IMR-90 (cell line): ENCODE measurements around the gene EGR2. TPM values are rescaled to one million over a fixed set of nuclear protein-coding genes. Genes with fewer than 3 reads are reported as not detected.
A peak's percentile ranks its signal among the peaks of the same experiment; 100 is the strongest.

ENCODE experiments used
- ATAC-seq: fragments of 200-7000 bp; cut with Tn5 transposase; 2 replicates; pipeline ENCODE4 v1.9.1; 2020; ENCODE audit warnings: low read depth, mild to moderate bottlenecking, moderate library complexity
- BruUV-seq: library from RNA; stranded (reverse); fragments of 400-500 nt; replicated peaks from 2 replicates; lab custom pipeline; 2021; lab: Mats Ljungman, UMichigan
- CTCF ChIA-PET: fragments of 300-600 bp; formaldehyde crosslinking; extraction: SDS; loops from one replicate; lab custom pipeline; 2021; ENCODE audit warnings: antibody characterized with exemption; lab: Yijun Ruan, JAX
- POLR2A ChIA-PET: fragments of 300-600 bp; sonication (Branson Sonifier 250); formaldehyde crosslinking; loops from one replicate; lab custom pipeline; 2022; ENCODE audit warnings: antibody characterized with exemption; ENCODE audit not compliant: unreplicated experiment; lab: Charles Lee
- DNase-seq: peaks from one replicate; pipeline ENCODE4 v3.0.0; 2013
- H2AFZ ChIP-seq: replicated peaks from 2 replicates; pipeline ENCODE3; 2013; ENCODE audit warnings: low read length, mild to moderate bottlenecking; ENCODE audit not compliant: poor library complexity
- H2AK5ac ChIP-seq: 2 replicates; pipeline ENCODE4 v1.6.1; 2013; ENCODE audit warnings: low read depth, low read length, inconsistent platforms
- H2AK9ac ChIP-seq: replicated peaks from 2 replicates; pipeline ENCODE3; 2013; ENCODE audit warnings: mild to moderate bottlenecking, low read depth, low read length, moderate library complexity; ENCODE audit not compliant: poor library complexity
- H2BK120ac ChIP-seq: 2 replicates; pipeline ENCODE4 v1.6.1; 2013; ENCODE audit warnings: low read depth, low read length, inconsistent platforms
- H2BK15ac ChIP-seq: 3 replicates; pipeline ENCODE4 v1.6.1; 2013; ENCODE audit warnings: low read depth, low read length, inconsistent platforms
- H2BK20ac ChIP-seq: 2 replicates; pipeline ENCODE4 v1.6.1; 2013; ENCODE audit warnings: low read depth, mild to moderate bottlenecking, inconsistent platforms, low read length, moderate library complexity
- H2BK5ac ChIP-seq: 2 replicates; pipeline ENCODE4 v1.6.1; 2013; ENCODE audit warnings: mild to moderate bottlenecking, low read depth, low read length, inconsistent platforms; ENCODE audit not compliant: poor library complexity, severe bottlenecking
- H3K14ac ChIP-seq: replicated peaks from 2 replicates; pipeline ENCODE4 v1.6.1; 2013; ENCODE audit warnings: low read depth, low read length, inconsistent platforms
- H3K18ac ChIP-seq: 2 replicates; pipeline ENCODE4 v1.6.1; 2013; ENCODE audit warnings: low read depth, low read length, control low read depth
- H3K23ac ChIP-seq: 2 replicates; pipeline ENCODE4 v1.6.1; 2013; ENCODE audit warnings: low read depth, low read length, inconsistent platforms
- H3K27ac ChIP-seq: 2 replicates; pipeline ENCODE4 v1.5.1; 2013; ENCODE audit warnings: mild to moderate bottlenecking, control low read depth, low read length; ENCODE audit not compliant: insufficient read depth
- H3K27me3 ChIP-seq: 2 replicates; pipeline ENCODE4 v1.6.1; 2013; ENCODE audit warnings: low read length; ENCODE audit not compliant: control insufficient read depth, insufficient read depth
- H3K36me3 ChIP-seq: 2 replicates; pipeline ENCODE4 v1.6.1; 2013; ENCODE audit warnings: low read length, mixed read lengths; ENCODE audit not compliant: control insufficient read depth, insufficient read depth
- H3K4ac ChIP-seq: 2 replicates; pipeline ENCODE4 v1.6.1; 2013; ENCODE audit warnings: low read depth, low read length, inconsistent platforms
- H3K4me1 ChIP-seq: 2 replicates; pipeline ENCODE4 v1.6.1; 2013; ENCODE audit warnings: low read length, mixed read lengths; ENCODE audit not compliant: control insufficient read depth, insufficient read depth
- H3K4me2 ChIP-seq: 2 replicates; pipeline ENCODE4 v1.6.1; 2013; ENCODE audit warnings: low read depth, mild to moderate bottlenecking, control low read depth, low read length, moderate library complexity
- H3K4me3 ChIP-seq: 2 replicates; pipeline ENCODE4 v1.5.1; 2013; ENCODE audit warnings: low read depth, mild to moderate bottlenecking, control low read depth, low read length, moderate library complexity; ENCODE audit not compliant: insufficient read depth
- H3K56ac ChIP-seq: 2 replicates; pipeline ENCODE4 v1.6.1; 2013; ENCODE audit warnings: low read length, inconsistent platforms; ENCODE audit not compliant: insufficient read depth; ENCODE audit errors: extremely low read depth
- H3K79me1 ChIP-seq, 2 experiments: 2 replicates each; pipeline ENCODE4 v1.6.1; 2013; ENCODE audit warnings: low read length in 2 of 2, inconsistent platforms in 1 of 2, low read depth in 1 of 2
- H3K9ac ChIP-seq: 2 replicates; pipeline ENCODE4 v1.6.1; 2013; ENCODE audit warnings: low read depth, low read length, control low read depth
- H3K9me1 ChIP-seq: 2 replicates; pipeline ENCODE4 v1.6.1; 2013; ENCODE audit warnings: low read length, inconsistent platforms; ENCODE audit not compliant: insufficient read depth
- H3K9me3 ChIP-seq: 2 replicates; pipeline ENCODE4 v1.6.1; 2013; ENCODE audit warnings: low read length; ENCODE audit not compliant: control insufficient read depth, insufficient read depth
- H4K20me1 ChIP-seq: 2 replicates; pipeline ENCODE4 v1.6.1; 2013; ENCODE audit warnings: low read length, inconsistent platforms; ENCODE audit not compliant: insufficient read depth
- H4K5ac ChIP-seq: 2 replicates; pipeline ENCODE4 v1.6.1; 2013; ENCODE audit warnings: mild to moderate bottlenecking, low read depth, low read length, control low read depth
- H4K8ac ChIP-seq, 2 experiments: 2 replicates each; pipeline ENCODE4 v1.6.1; 2013; ENCODE audit warnings: low read depth in 2 of 2, low read length in 2 of 2, control low read depth in 1 of 2, inconsistent platforms in 1 of 2
- H4K91ac ChIP-seq: 2 replicates; pipeline ENCODE4 v1.6.1; 2013; ENCODE audit warnings: low read depth, low read length, inconsistent platforms; ENCODE audit not compliant: insufficient read depth
- BHLHE40 ChIP-seq: fragments of 150-350 bp; IDR thresholded peaks from 2 replicates; pipeline ENCODE4 v1.6.1; 2016; ENCODE audit warnings: mild to moderate bottlenecking, low read depth, low read length
- CEBPB ChIP-seq: IDR thresholded peaks from 2 replicates; pipeline ENCODE4 v1.6.1; 2012; ENCODE audit warnings: low read depth, low read length, improper control_type of control experiment
- CTCF ChIP-seq: conservative IDR thresholded peaks from 2 replicates; pipeline ENCODE4 v1.5.1; 2012; ENCODE audit warnings: mild to moderate bottlenecking, low read depth, low read length, improper control_type of control experiment
- MAZ ChIP-seq: IDR thresholded peaks from 2 replicates; pipeline ENCODE4 v1.6.1; 2012; ENCODE audit warnings: low read depth, mild to moderate bottlenecking, low read length, improper control_type of control experiment, moderate library complexity, borderline replicate concordance
- POLR2A ChIP-seq: IDR thresholded peaks from 2 replicates; pipeline ENCODE4 v1.6.1; 2012; ENCODE audit warnings: mild to moderate bottlenecking, low read depth, low read length
- RAD21 ChIP-seq: IDR thresholded peaks from 2 replicates; pipeline ENCODE4 v1.6.1; 2012; ENCODE audit warnings: low read length, improper control_type of control experiment
- RCOR1 ChIP-seq: IDR thresholded peaks from 2 replicates; pipeline ENCODE4 v1.6.1; 2012; ENCODE audit warnings: mild to moderate bottlenecking, low read length, improper control_type of control experiment; ENCODE audit not compliant: insufficient replicate concordance
- SMC3 ChIP-seq: fragments of 150-350 bp; IDR thresholded peaks from 2 replicates; pipeline ENCODE4 v1.6.1; 2016; ENCODE audit warnings: low read depth, mild to moderate bottlenecking, antibody characterized with exemption, low read length, moderate library complexity
- USF2 ChIP-seq: fragments of 150-350 bp; IDR thresholded peaks from 2 replicates; pipeline ENCODE4 v1.6.1; 2017; ENCODE audit warnings: mild to moderate bottlenecking, antibody characterized with exemption, low read length, low read depth
- WGBS, 2 experiments: methylation state at CpG; one replicate each; pipeline versions ENCODE4 v1.1.5 to v1.1.7; 2013; ENCODE audit warnings: missing lambda C conversion rate in 2 of 2; ENCODE audit not compliant: insufficient read length in 1 of 2; ENCODE audit errors: extremely low coverage in 2 of 2; 5-methylcytosine and 5-hydroxymethylcytosine counted together
- dilution Hi-C: fragments of 300-500 bp; cut with HindIII; formaldehyde crosslinking; loops from one replicate; pipeline ENCODE4 v1.14.3; 2018; ENCODE audit warnings: low sequenced_read_pairs; ENCODE audit not compliant: unreplicated experiment
- in situ Hi-C: fragments of 300-500 bp; cut with MboI; formaldehyde crosslinking; loops from 3 replicates; pipeline ENCODE4 v1.14.3; 2019; ENCODE audit warnings: low sequenced_read_pairs, inconsistent platforms, mixed read lengths
- intact Hi-C: fragments of 100-400 bp; cut with micrococcal nuclease; formaldehyde crosslinking; loops from 2 replicates; pipeline ENCODE4 v1.10.0; 2022
- polyA plus RNA-seq, 3 experiments: library from polyadenylated mRNA; depleted of rRNA; stranded (reverse); fragments of >200 nt; gene quantifications; 2 replicates each; pipeline ENCODE4 v1.2.3, GENCODE V29; 2012; ENCODE audit warnings: low replicate concordance in 1 of 3
- total RNA-seq: library from RNA; depleted of rRNA; stranded (reverse); fragments of >200 nt; gene quantifications from 2 replicates; pipeline ENCODE4 v1.2.3, GENCODE V29; 2012

The EGR2 gene
- total and polyA plus RNA-seq, 2 of the 4 experiments (the other 2 are of a cell fraction): 0.36 to 1.2 TPM

- Histone ChIP-seq H3K23ac (no peak overlapping the region), H3K4me1 (peaks cover 7% of the 10 kb centered on the region; the same call in 1 of the 2 replicates), H4K20me1 (peaks cover 14% of the 10 kb centered on the region), H2BK20ac (no peak overlapping the region), H3K18ac (no peak overlapping the region), H3K14ac (no peak overlapping the region), H3K27me3 (peaks cover 41% of the 10 kb centered on the region), H3K4me2 (peak overlapping the region; percentile 92), H3K9ac (no peak overlapping the region), H2AK5ac (no peak overlapping the region), H4K5ac (no peak overlapping the region), H3K4ac (no peak overlapping the region), H2AFZ (peak overlapping the region; percentile 81), H3K4me3 (peak overlapping the region; percentile 73), H4K91ac (no peak overlapping the region), H2AK9ac (no peak overlapping the region), H2BK120ac (no peak overlapping the region), H3K27ac (no peak overlapping the region), H3K56ac (no peak overlapping the region), H3K9me3 (no peaks in the 10 kb centered on the region), H3K9me1 (no peaks in the 10 kb centered on the region), H2BK15ac (no peak overlapping the region), H3K79me1 (no peaks in the 10 kb centered on the region), H2BK5ac (no peak overlapping the region), H3K36me3 (no peaks in the 10 kb centered on the region), H4K8ac (no peak overlapping the region)
- WGBS, 2 experiments: 0% methylated on average over 12 of the region's 60 CpGs; no CpG with 5 or more reads in 1 of the 2 experiments
- in situ Hi-C loops: loop anchor here (10.0 to 25.0 kb wide), 3 partner anchors 339 to 778 kb away; partner anchors contain the start of gene RTKN2
- CTCF ChIA-PET: interaction anchor here (0.7 to 1.2 kb wide), 2 partner anchors 9 to 205 kb away, joined by 3 read pairs; no protein-coding TSS in a partner anchor
- ATAC-seq: no peak
- TF ChIP-seq RCOR1: no peak
- no peak for TF ChIP-seq MAZ
- TF ChIP-seq RAD21: no peak
- TF ChIP-seq USF2: no peak
- TF ChIP-seq CEBPB: no peak
- TF ChIP-seq POLR2A: no peak
- no peak for TF ChIP-seq CTCF
- TF ChIP-seq SMC3: no peak
- no peak for TF ChIP-seq BHLHE40
- BruUV-seq: TSS peak; percentile 89
- intact Hi-C loops: loop anchor here (1.0 to 5.0 kb wide), 3 partner anchors 267 to 548 kb away; partner anchors contain the start of gene RTKN2
- DNase-seq: no peak
- POLR2A ChIA-PET: interaction anchor here (0.6 kb wide), 1 partner anchor 31 kb away, joined by 3 read pairs; no protein-coding TSS in a partner anchor
- dilution Hi-C loops: no loop called here
Observed at GRCh38 chr10:62815381-62816075, 638 bp downstream of the EGR2 start.
